ENCODE data around the gene LOXL1. TPM values are rescaled to one million over a fixed set of nuclear protein-coding genes. Genes with fewer than 3 reads are reported as not detected.

The LOXL1 gene
- total and polyA plus RNA-seq, 7 donors = 3.0 to 27.7 (median 9.7) TPM; not detected in 1

- DNase-seq = peak; percentile 43
- intact Hi-C loops (cut with DNase I) = no loop called here
- H3K4me1 ChIP-seq = peaks cover 0 to 34% (median 14%) of the 10 kb centered on the region in 4 donors
Measured at GRCh38 chr15:73940061-73940981, 14.1 kb downstream of the LOXL1 start.

DNA sequence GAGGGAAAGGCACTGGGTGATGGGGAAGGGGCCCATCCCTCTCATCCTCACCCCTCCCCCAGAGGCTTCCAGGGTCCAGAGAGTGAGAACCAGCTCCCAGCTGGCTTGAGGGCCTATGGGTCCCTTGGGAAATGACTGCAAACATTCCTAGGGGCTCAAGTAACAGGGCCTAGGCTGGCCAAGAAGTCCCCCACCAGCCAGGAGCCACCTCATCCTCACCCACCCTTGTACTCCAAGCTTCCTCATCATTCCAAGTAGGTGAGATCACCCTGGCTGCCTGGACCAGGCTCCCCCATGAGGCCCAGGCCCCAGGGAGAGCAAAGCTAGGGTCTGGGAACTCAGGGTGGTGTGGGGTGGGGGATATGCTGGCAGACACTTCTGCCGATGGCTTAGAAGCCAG lies 14.8 kb downstream of the LOXL1 start:
- no peak for TF ChIP-seq CTCF (IDR thresholded peaks at IDR 0.05)
- no peak for TF ChIP-seq POLR2A (IDR thresholded peaks at IDR 0.05)
- no peak for TF ChIP-seq EP300 (IDR thresholded peaks at IDR 0.05)
- TF ChIP-seq POLR2AphosphoS5 (IDR thresholded peaks at IDR 0.05) = no peak
- H3K4me3 ChIP-seq = no peak overlapping the region
- H3K27ac ChIP-seq = peak overlapping the region in 2 of 4 donors; percentile 15 to 27
- no peak for DNase-seq
- no peaks in the 10 kb centered on the region for H3K36me3 ChIP-seq
- WGBS, 2 donors = 89 to 100% methylated on average over 1 of the region's 1 CpG
- peaks cover 0 to 30% (median 14%) of the 10 kb centered on the region in 4 donors for H3K4me1 ChIP-seq
- intact Hi-C loops (cut with DNase I) = no loop called here
- H3K9me3 ChIP-seq = no peaks in the 10 kb centered on the region
- no peaks in the 10 kb centered on the region for H3K27me3 ChIP-seq

More at GRCh38 chr15:73940061-73940981, 14.1 kb downstream of the LOXL1 start:
- Histone ChIP-seq H3K27me3 (no peaks in the 10 kb centered on the region), H3K36me3 (no peaks in the 10 kb centered on the region), H3K27ac (peak overlapping the region in 2 of 4 donors; percentile 10 to 27), H3K9me3 (no peaks in the 10 kb centered on the region), H3K4me3 (no peak overlapping the region)
- 81 to 84% methylated on average over 8 of the region's 8 CpGs for WGBS, 2 donors
- TF ChIP-seq POLR2AphosphoS5 (IDR thresholded peaks at IDR 0.05) (no peak), EP300 (IDR thresholded peaks at IDR 0.05) (no peak), CTCF (IDR thresholded peaks at IDR 0.05) (no peak), POLR2A (IDR thresholded peaks at IDR 0.05) (no peak)

- peaks cover 0 to 26% (median 12%) of the 10 kb centered on the region in 4 donors for H3K4me1 ChIP-seq
- H3K9me3 ChIP-seq = no peaks in the 10 kb centered on the region
- H3K4me3 ChIP-seq = no peak overlapping the region
- peak overlapping the region in 2 of 4 donors; percentile 15 to 27 for H3K27ac ChIP-seq
- 73 to 92% methylated on average over 3 of the region's 3 CpGs for WGBS, 2 donors
- H3K36me3 ChIP-seq = no peaks in the 10 kb centered on the region
- H3K27me3 ChIP-seq = no peaks in the 10 kb centered on the region
- TF ChIP-seq EP300 (IDR thresholded peaks at IDR 0.05) (no peak), POLR2AphosphoS5 (IDR thresholded peaks at IDR 0.05) (no peak), POLR2A (IDR thresholded peaks at IDR 0.05) (no peak), CTCF (IDR thresholded peaks at IDR 0.05) (no peak)
- intact Hi-C loops (cut with DNase I) = no loop called here
- DNase-seq = no peak
Measured at GRCh38 chr15:73941449-73941848, 15.2 kb downstream of the LOXL1 start.

- 75 to 77% methylated on average over 10 of the region's 10 CpGs for WGBS, 2 donors
- no peak overlapping the region for H3K27ac ChIP-seq
Measured at GRCh38 chr15:73941871-73942635, 15.8 kb downstream of the LOXL1 start.

More at GRCh38 chr15:73941871-73942635, 15.8 kb downstream of the LOXL1 start:
- Histone ChIP-seq H3K36me3 (no peaks in the 10 kb centered on the region), H3K9me3 (no peaks in the 10 kb centered on the region), H3K4me3 (no peak overlapping the region), H3K27me3 (no peaks in the 10 kb centered on the region), H3K4me1 (peaks cover 0 to 23% (median 9%) of the 10 kb centered on the region in 4 donors)
- TF ChIP-seq POLR2AphosphoS5 (IDR thresholded peaks at IDR 0.05) (no peak), POLR2A (IDR thresholded peaks at IDR 0.05) (no peak), CTCF (IDR thresholded peaks at IDR 0.05) (no peak), EP300 (IDR thresholded peaks at IDR 0.05) (no peak)
- DNase-seq = peak; percentile 61
- intact Hi-C loops (cut with DNase I) = no loop called here

All from sigmoid colon (tissue), 7 donors.